Chondrocyte (in vitro differentiated cells): ENCODE results near the gene ENG. TPM values are rescaled to one million over a fixed set of nuclear protein-coding genes. Genes with fewer than 3 reads are reported as not detected.

ENCODE experiments used
- DNase-seq: peaks from one replicate; pipeline ENCODE4 v3.0.0; 2021; ENCODE audit warnings: mixed read lengths, low spot score
- H3K27ac Mint-ChIP-seq: one replicate; pipeline ENCODE4 v1.8.0; 2021; ENCODE audit warnings: mild to moderate bottlenecking, moderate library complexity, mixed read lengths; ENCODE audit not compliant: unreplicated experiment
- H3K27me3 Mint-ChIP-seq: 2 replicates; pipeline ENCODE4 v1.8.0; 2021; ENCODE audit warnings: low read depth, mixed read lengths
- H3K36me3 Mint-ChIP-seq: 2 replicates; pipeline ENCODE4 v1.8.0; 2021; ENCODE audit warnings: low read depth, mixed read lengths
- H3K4me1 Mint-ChIP-seq: 2 replicates; pipeline ENCODE4 v1.8.0; 2021; ENCODE audit warnings: low read depth, mild to moderate bottlenecking, mixed read lengths
- H3K4me3 Mint-ChIP-seq: one replicate; pipeline ENCODE4 v1.8.0; 2021; ENCODE audit warnings: mild to moderate bottlenecking, moderate library complexity, mixed read lengths; ENCODE audit not compliant: unreplicated experiment
- H3K9me3 Mint-ChIP-seq: 2 replicates; pipeline ENCODE4 v1.8.0; 2021; ENCODE audit warnings: low read depth, mixed read lengths
- CTCF ChIP-seq: fragments of 200-600 bp; sonication (generic); IDR thresholded peaks from 2 replicates; pipeline ENCODE4 v1.5.0; 2021; ENCODE audit warnings: antibody characterized with exemption, mild to moderate bottlenecking, moderate library complexity
- total RNA-seq: library from RNA; stranded (reverse); gene quantifications from 3 replicates; pipeline ENCODE4 v1.2.1, GENCODE V29; 2021

ENG gene
- total RNA-seq, 1 donor from 2014 or later = 81.3 TPM

GRCh38 chr9:127856729-127857116 lies 2.3 kb upstream of the ENG start:
- no peaks in the 10 kb centered on the region for H3K27me3 Mint-ChIP-seq
- H3K4me3 Mint-ChIP-seq = no peak overlapping the region
- H3K4me1 Mint-ChIP-seq = peaks cover 41% of the 10 kb centered on the region
- no peak overlapping the region for H3K27ac Mint-ChIP-seq
- no peak for TF ChIP-seq CTCF
- no peaks in the 10 kb centered on the region for H3K9me3 Mint-ChIP-seq
- no peaks in the 10 kb centered on the region for H3K36me3 Mint-ChIP-seq
- no peak for DNase-seq

GRCh38 chr9:127856094-127856728 lies 1.8 kb upstream of the ENG start:
- Mint-ChIP-seq H3K9me3 (no peaks in the 10 kb centered on the region), H3K4me1 (peaks cover 41% of the 10 kb centered on the region), H3K27ac (no peak overlapping the region), H3K36me3 (no peaks in the 10 kb centered on the region), H3K4me3 (no peak overlapping the region), H3K27me3 (no peaks in the 10 kb centered on the region)
- no peak for TF ChIP-seq CTCF
- DNase-seq = no peak

GRCh38 chr9:127855522-127855921 lies 1.1 kb upstream of the ENG start:
- TF ChIP-seq CTCF = no peak
- H3K27me3 Mint-ChIP-seq = no peaks in the 10 kb centered on the region
- no peak overlapping the region for H3K27ac Mint-ChIP-seq
- no peak for DNase-seq
- H3K4me1 Mint-ChIP-seq = peaks cover 41% of the 10 kb centered on the region
- H3K9me3 Mint-ChIP-seq = no peaks in the 10 kb centered on the region
- H3K36me3 Mint-ChIP-seq = peaks cover 2% of the 10 kb centered on the region
- H3K4me3 Mint-ChIP-seq = no peak overlapping the region

- DNase-seq = no peak
- H3K4me3 Mint-ChIP-seq = no peak overlapping the region
Measured at GRCh38 chr9:127854960-127855359, 502 bp upstream of the ENG start.

More at GRCh38 chr9:127854960-127855359, 502 bp upstream of the ENG start:
- H3K9me3 Mint-ChIP-seq = no peaks in the 10 kb centered on the region
- peak overlapping the region; percentile 61 for H3K27ac Mint-ChIP-seq
- H3K4me1 Mint-ChIP-seq = peaks cover 41% of the 10 kb centered on the region
- H3K36me3 Mint-ChIP-seq = peaks cover 3% of the 10 kb centered on the region
- TF ChIP-seq CTCF = no peak
- H3K27me3 Mint-ChIP-seq = no peaks in the 10 kb centered on the region
